ENCODE measurements around the gene PTPRD. TPM values are rescaled to one million over a fixed set of nuclear protein-coding genes. Genes with fewer than 3 reads are reported as not detected.

Gene PTPRD
- total RNA-seq, 1 donor from 2014 or later, result 136 TPM

- H3K36me3 ChIP-seq, result no peaks in the 10 kb centered on the region
- Mint-ChIP-seq H3K36me3 (peaks cover 10% of the 10 kb centered on the region), H3K27ac (no peak overlapping the region), H3K27me3 (ENCODE audit: insufficient read depth, low read depth) (no peaks in the 10 kb centered on the region), H3K4me1 (no peaks in the 10 kb centered on the region), H3K4me3 (no peak overlapping the region), H3K9me3 (no peaks in the 10 kb centered on the region)
- no peak overlapping the region for H2AFZ ChIP-seq (replicated peaks)
- H3K9ac ChIP-seq, result no peak overlapping the region
- no peak for TF ChIP-seq EZH2phosphoT487 (IDR thresholded peaks at IDR 0.05)
- TF ChIP-seq EZH2 (IDR thresholded peaks at IDR 0.05), result no peak
- TF ChIP-seq CTCF (IDR thresholded peaks at IDR 0.05), result no peak
- no peaks in the 10 kb centered on the region for H3K9me3 ChIP-seq (ENCODE audit: low read depth)
- DNase-seq (ENCODE audit: low spot score), result no peak
- no peaks in the 10 kb centered on the region for H3K27me3 ChIP-seq
- H4K20me1 ChIP-seq (ENCODE audit: low read depth), result no peaks in the 10 kb centered on the region
- no peaks in the 10 kb centered on the region for H3F3A ChIP-seq (ENCODE audit: low read depth)
- no peak overlapping the region for H3K4me3 ChIP-seq
- H3K27ac ChIP-seq, result no peak overlapping the region
- H3K79me2 ChIP-seq (ENCODE audit: low read depth), result no peaks in the 10 kb centered on the region
- no peaks in the 10 kb centered on the region for H3K4me1 ChIP-seq
- H3K4me2 ChIP-seq, result no peak overlapping the region
Measured at GRCh38 chr9:8346296-8346695, 2266.5 kb downstream of the PTPRD start.

GRCh38 chr9:8338767-8339510 is 2273.9 kb downstream of the PTPRD start:
- no peaks in the 10 kb centered on the region for H4K20me1 ChIP-seq (ENCODE audit: low read depth)
- no peaks in the 10 kb centered on the region for H3K36me3 ChIP-seq
- H3K4me3 Mint-ChIP-seq, result no peak overlapping the region
- H3K79me2 ChIP-seq (ENCODE audit: low read depth), result no peaks in the 10 kb centered on the region
- H3K4me1 ChIP-seq, result peaks cover 8% of the 10 kb centered on the region
- no peak overlapping the region for H3K4me3 ChIP-seq
- H3K4me1 Mint-ChIP-seq, result peaks cover 4% of the 10 kb centered on the region
- no peaks in the 10 kb centered on the region for H3F3A ChIP-seq (ENCODE audit: low read depth)
- H2AFZ ChIP-seq (replicated peaks), result no peak overlapping the region
- H3K27me3 Mint-ChIP-seq (ENCODE audit: insufficient read depth, low read depth), result no peaks in the 10 kb centered on the region
- H3K9me3 Mint-ChIP-seq, result no peaks in the 10 kb centered on the region
- no peaks in the 10 kb centered on the region for H3K9me3 ChIP-seq (ENCODE audit: low read depth)
- H3K27ac Mint-ChIP-seq, result no peak overlapping the region
- no peak overlapping the region for H3K9ac ChIP-seq
- TF ChIP-seq EZH2 (IDR thresholded peaks at IDR 0.05) (no peak), CTCF (IDR thresholded peaks at IDR 0.05) (no peak), EZH2phosphoT487 (IDR thresholded peaks at IDR 0.05) (no peak)
- peaks cover 45% of the 10 kb centered on the region for H3K36me3 Mint-ChIP-seq
- DNase-seq (ENCODE audit: low spot score), result no peak
- H3K27me3 ChIP-seq, result no peaks in the 10 kb centered on the region
- H3K27ac ChIP-seq, result no peak overlapping the region
- H3K4me2 ChIP-seq, result no peak overlapping the region

- H3K4me1 Mint-ChIP-seq, result peaks cover 4% of the 10 kb centered on the region
Measured at GRCh38 chr9:8337834-8338766, 2274.7 kb downstream of the PTPRD start.

More at GRCh38 chr9:8337834-8338766, 2274.7 kb downstream of the PTPRD start:
- no peak overlapping the region for H3K4me2 ChIP-seq
- no peaks in the 10 kb centered on the region for H3K9me3 ChIP-seq (ENCODE audit: low read depth)
- TF ChIP-seq CTCF (IDR thresholded peaks at IDR 0.05), result no peak
- no peak for TF ChIP-seq EZH2phosphoT487 (IDR thresholded peaks at IDR 0.05)
- TF ChIP-seq EZH2 (IDR thresholded peaks at IDR 0.05), result no peak
- Mint-ChIP-seq H3K27me3 (ENCODE audit: insufficient read depth, low read depth) (no peaks in the 10 kb centered on the region), H3K27ac (no peak overlapping the region), H3K9me3 (no peaks in the 10 kb centered on the region), H3K4me3 (no peak overlapping the region), H3K36me3 (peaks cover 49% of the 10 kb centered on the region)
- H3K36me3 ChIP-seq, result no peaks in the 10 kb centered on the region
- H3F3A ChIP-seq (ENCODE audit: low read depth), result no peaks in the 10 kb centered on the region
- H2AFZ ChIP-seq (replicated peaks), result no peak overlapping the region
- H3K4me1 ChIP-seq, result peaks cover 8% of the 10 kb centered on the region
- no peak overlapping the region for H3K27ac ChIP-seq
- no peaks in the 10 kb centered on the region for H3K79me2 ChIP-seq (ENCODE audit: low read depth)
- H3K27me3 ChIP-seq, result no peaks in the 10 kb centered on the region
- no peaks in the 10 kb centered on the region for H4K20me1 ChIP-seq (ENCODE audit: low read depth)
- peak; percentile 12 for DNase-seq (ENCODE audit: low spot score)
- no peak overlapping the region for H3K9ac ChIP-seq
- H3K4me3 ChIP-seq, result no peak overlapping the region

Data from neural progenitor cell (in vitro differentiated cells).